ENCODE data around the gene RCE1. TPM values are rescaled to one million over a fixed set of nuclear protein-coding genes. Genes with fewer than 3 reads are reported as not detected.

RCE1 gene
- total RNA-seq, 1 experiment from 2014 or later, result 23.5 TPM

DNA sequence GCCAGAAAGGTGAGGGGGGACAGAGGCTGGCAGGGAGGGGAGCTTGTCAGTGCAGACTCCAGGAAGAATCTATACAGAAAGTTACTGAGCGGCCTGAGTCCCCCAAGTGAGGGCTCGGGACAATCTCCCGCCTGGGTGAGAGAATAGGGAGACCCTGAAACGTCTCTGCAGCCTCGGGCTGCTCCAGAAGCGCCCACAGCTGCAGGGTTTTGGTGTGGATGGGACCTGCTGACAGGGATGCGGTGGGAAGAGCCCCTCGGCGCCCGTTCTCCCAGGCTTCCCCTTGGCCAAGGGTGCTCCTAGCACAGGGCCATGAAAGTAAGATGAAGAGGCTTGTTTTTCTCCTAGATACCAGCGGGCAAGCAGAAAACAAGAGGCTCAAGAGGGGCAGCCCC is 743 bp upstream of the RCE1 start:
- Mint-ChIP-seq H3K4me1 (ENCODE audit: low read depth, unreplicated experiment) (peaks cover 32% of the 10 kb centered on the region), H3K36me3 (ENCODE audit: insufficient read depth, unreplicated experiment) (peaks cover 64% of the 10 kb centered on the region), H3K9me3 (ENCODE audit: low read depth, unreplicated experiment) (no peaks in the 10 kb centered on the region), H3K4me3 (ENCODE audit: low read depth, unreplicated experiment) (peak overlapping the region; percentile 92), H3K27ac (ENCODE audit: unreplicated experiment) (peak overlapping the region; percentile 94), H3K27me3 (ENCODE audit: unreplicated experiment) (no peaks in the 10 kb centered on the region)
- BruUV-seq (replicated peaks), result no TSS peak
- CTCF ChIA-PET, result interaction anchor here (0.5 to 1.7 kb wide), 3 partner anchors 39 to 393 kb away, joined by 3 to 5 read pairs (median 4); no protein-coding TSS in a partner anchor
- intact Hi-C loops (cut with micrococcal nuclease; ENCODE audit: unreplicated experiment), result no loop called here
- DNase-seq, result no peak
- TF ChIP-seq, protein P1, sequence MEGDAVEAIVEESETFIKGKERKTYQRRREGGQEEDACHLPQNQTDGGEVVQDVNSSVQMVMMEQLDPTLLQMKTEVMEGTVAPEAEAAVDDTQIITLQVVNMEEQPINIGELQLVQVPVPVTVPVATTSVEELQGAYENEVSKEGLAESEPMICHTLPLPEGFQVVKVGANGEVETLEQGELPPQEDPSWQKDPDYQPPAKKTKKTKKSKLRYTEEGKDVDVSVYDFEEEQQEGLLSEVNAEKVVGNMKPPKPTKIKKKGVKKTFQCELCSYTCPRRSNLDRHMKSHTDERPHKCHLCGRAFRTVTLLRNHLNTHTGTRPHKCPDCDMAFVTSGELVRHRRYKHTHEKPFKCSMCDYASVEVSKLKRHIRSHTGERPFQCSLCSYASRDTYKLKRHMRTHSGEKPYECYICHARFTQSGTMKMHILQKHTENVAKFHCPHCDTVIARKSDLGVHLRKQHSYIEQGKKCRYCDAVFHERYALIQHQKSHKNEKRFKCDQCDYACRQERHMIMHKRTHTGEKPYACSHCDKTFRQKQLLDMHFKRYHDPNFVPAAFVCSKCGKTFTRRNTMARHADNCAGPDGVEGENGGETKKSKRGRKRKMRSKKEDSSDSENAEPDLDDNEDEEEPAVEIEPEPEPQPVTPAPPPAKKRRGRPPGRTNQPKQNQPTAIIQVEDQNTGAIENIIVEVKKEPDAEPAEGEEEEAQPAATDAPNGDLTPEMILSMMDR (IDR thresholded peaks at IDR 0.05; ENCODE audit: unreplicated experiment), result no peak

DNA sequence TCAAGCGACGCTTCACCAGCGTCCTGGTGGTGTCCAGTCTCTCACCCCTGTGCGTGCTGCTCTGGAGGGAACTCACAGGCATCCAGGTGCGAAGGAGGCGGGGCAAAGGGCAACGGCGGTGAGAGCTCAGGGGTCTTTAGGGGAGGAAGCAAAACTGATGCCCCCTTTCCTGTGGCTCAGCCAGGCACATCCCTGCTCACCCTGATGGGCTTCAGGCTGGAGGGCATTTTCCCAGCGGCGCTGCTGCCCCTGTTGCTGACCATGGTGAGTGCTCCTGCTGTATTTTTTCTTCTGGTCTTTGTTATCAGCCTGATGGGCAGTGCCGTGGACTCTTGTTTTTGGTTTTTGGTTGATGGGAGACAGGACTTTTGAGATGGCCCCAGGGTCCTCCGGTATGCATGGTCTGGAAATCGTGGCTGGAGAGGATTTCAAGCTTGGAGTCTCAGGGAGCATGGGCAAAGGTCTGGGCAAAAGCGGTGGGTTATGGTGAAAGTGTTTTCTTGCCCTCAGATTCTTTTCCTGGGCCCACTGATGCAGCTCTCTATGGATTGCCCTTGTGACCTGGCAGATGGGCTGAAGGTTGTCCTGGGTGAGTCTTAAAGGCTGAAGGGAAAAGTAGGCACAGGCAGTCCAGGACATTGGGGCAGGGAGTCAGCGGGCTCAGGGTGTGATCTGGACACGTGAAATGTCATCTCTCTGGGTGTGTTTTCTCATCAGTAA is 695 bp downstream of the RCE1 start:
- peak overlapping the region; percentile 92 for H3K4me3 Mint-ChIP-seq (ENCODE audit: low read depth, unreplicated experiment)
- H3K9me3 Mint-ChIP-seq (ENCODE audit: low read depth, unreplicated experiment), result no peaks in the 10 kb centered on the region
- TF ChIP-seq, protein P1 (IDR thresholded peaks at IDR 0.05; ENCODE audit: unreplicated experiment), result no peak
- intact Hi-C loops (cut with micrococcal nuclease; ENCODE audit: unreplicated experiment), result no loop called here
- CTCF ChIA-PET, result interaction anchor here (0.6 kb wide), 1 partner anchor 12 kb away, joined by 3 read pairs; no protein-coding TSS in a partner anchor
- H3K27ac Mint-ChIP-seq (ENCODE audit: unreplicated experiment), result peak overlapping the region; percentile 94
- DNase-seq, result no peak
- no peaks in the 10 kb centered on the region for H3K27me3 Mint-ChIP-seq (ENCODE audit: unreplicated experiment)
- BruUV-seq (replicated peaks), result TSS peak; percentile 77
- H3K36me3 Mint-ChIP-seq (ENCODE audit: insufficient read depth, unreplicated experiment), result peaks cover 67% of the 10 kb centered on the region
- H3K4me1 Mint-ChIP-seq (ENCODE audit: low read depth, unreplicated experiment), result peaks cover 32% of the 10 kb centered on the region

DNA sequence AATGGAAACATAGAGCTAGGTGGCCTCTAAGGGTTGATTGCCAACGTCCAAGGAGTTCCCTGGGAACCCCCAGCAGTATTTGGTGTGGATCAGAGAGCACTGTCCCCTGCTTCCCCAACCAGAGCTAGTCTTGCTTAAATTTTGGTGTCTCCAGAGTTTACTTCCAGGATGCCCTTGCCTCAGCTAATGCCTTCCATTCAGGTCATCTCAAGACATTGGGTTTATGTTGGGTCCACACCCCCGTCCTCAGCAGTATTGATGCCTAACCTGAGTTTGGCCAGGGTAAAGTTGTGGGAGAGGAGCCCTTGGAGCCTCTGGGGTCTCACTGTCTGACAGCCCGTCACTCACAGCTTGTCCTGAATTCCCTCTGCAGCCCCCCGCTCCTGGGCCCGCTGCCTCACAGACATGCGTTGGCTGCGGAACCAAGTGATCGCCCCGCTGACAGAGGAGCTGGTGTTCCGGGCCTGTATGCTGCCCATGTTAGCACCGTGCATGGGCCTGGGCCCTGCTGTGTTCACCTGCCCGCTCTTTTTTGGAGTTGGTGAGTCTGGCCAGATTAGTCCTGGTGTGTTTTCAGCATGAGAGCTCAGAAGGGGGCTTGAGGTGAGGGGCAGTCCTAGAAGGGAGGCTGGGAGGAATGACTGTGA is 1.4 kb downstream of the RCE1 start:
- intact Hi-C loops (cut with micrococcal nuclease; ENCODE audit: unreplicated experiment), result no loop called here
- H3K9me3 Mint-ChIP-seq (ENCODE audit: low read depth, unreplicated experiment), result no peaks in the 10 kb centered on the region

DNA sequence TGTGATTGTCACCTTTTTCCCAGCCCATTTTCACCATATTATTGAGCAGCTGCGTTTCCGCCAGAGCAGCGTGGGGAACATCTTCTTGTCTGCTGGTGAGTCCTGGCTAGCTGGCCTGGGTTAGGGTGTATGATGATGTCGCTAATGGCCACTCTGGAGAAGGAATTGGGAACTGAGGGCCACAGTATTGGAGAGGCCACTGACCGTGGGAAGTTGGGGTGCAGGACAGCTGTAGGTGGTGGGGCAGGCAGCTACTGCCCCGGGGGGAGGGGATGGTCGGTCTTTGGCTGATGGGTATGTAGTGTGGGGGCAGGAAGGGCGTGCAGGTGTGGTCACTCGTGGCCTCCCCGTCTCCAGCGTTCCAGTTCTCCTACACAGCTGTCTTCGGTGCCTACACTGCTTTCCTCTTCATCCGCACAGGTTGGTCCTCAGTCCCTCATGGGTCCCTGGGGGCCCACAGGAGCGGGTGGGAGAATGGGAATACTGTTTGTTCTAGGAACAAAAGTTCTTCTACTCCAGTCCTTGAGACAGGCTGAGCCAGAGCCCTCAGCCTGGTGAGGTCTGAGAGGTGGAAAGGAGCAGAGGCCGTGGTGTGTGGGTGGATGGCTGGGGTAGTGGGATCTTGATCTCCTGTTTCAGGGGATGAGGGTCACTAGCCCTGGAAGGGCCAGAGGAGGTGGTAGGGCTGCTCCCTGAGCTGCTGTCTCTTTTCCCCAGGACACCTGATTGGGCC is 2.1 kb downstream of the RCE1 start:
- TF ChIP-seq, protein P1 (IDR thresholded peaks at IDR 0.05; ENCODE audit: unreplicated experiment), result no peak
- no peaks in the 10 kb centered on the region for H3K9me3 Mint-ChIP-seq (ENCODE audit: low read depth, unreplicated experiment)
- peak overlapping the region; percentile 92 for H3K4me3 Mint-ChIP-seq (ENCODE audit: low read depth, unreplicated experiment)
- peaks cover 76% of the 10 kb centered on the region for H3K36me3 Mint-ChIP-seq (ENCODE audit: insufficient read depth, unreplicated experiment)
- CTCF ChIA-PET, result interaction anchor here (0.7 to 0.8 kb wide), 2 partner anchors 125 to 302 kb away, joined by 3 to 4 read pairs; no protein-coding TSS in a partner anchor
- H3K27ac Mint-ChIP-seq (ENCODE audit: unreplicated experiment), result no peak overlapping the region
- BruUV-seq (replicated peaks), result no TSS peak
- peaks cover 29% of the 10 kb centered on the region for H3K4me1 Mint-ChIP-seq (ENCODE audit: low read depth, unreplicated experiment)
- intact Hi-C loops (cut with micrococcal nuclease; ENCODE audit: unreplicated experiment), result no loop called here
- H3K27me3 Mint-ChIP-seq (ENCODE audit: unreplicated experiment), result no peaks in the 10 kb centered on the region
- no peak for DNase-seq

More for the DNA sequence above, 1.4 kb downstream of the RCE1 start:
- Mint-ChIP-seq H3K27me3 (ENCODE audit: unreplicated experiment) (no peaks in the 10 kb centered on the region), H3K27ac (ENCODE audit: unreplicated experiment) (peak overlapping the region; percentile 94), H3K36me3 (ENCODE audit: insufficient read depth, unreplicated experiment) (peaks cover 72% of the 10 kb centered on the region), H3K4me1 (ENCODE audit: low read depth, unreplicated experiment) (peaks cover 32% of the 10 kb centered on the region), H3K4me3 (ENCODE audit: low read depth, unreplicated experiment) (peak overlapping the region; percentile 92)
- CTCF ChIA-PET, result interaction anchor here (0.7 kb wide), 1 partner anchor 124 kb away, joined by 3 read pairs; no protein-coding TSS in a partner anchor
- DNase-seq, result no peak
- TF ChIP-seq, protein P1 (IDR thresholded peaks at IDR 0.05; ENCODE audit: unreplicated experiment), result no peak
- no TSS peak for BruUV-seq (replicated peaks)
